Gastroesophageal sphincter (tissue), 4 donors: ENCODE results near the gene PDE8A. TPM values are rescaled to one million over a fixed set of nuclear protein-coding genes. Genes with fewer than 3 reads are reported as not detected.
A peak's percentile ranks its signal among the peaks of the same experiment; 100 is the strongest.

Experiments used
- ATAC-seq: fragments of 150-250 bp; one replicate; pipeline ENCODE4 v1.9.1; 2016; ENCODE audit warnings: mild to moderate bottlenecking, moderate library complexity
- H3K27ac ChIP-seq, 4 donors: fragments of 200-600 bp; sonication (generic) in 3 of 4; 1 replicate in 3 of 4; 2 replicates in 1 of 4; pipeline ENCODE4 v1.5.1; 2016 to 2019
- H3K27me3 ChIP-seq: fragments of 200-600 bp; sonication (generic); one replicate; pipeline ENCODE4 v1.5.1; 2019
- H3K36me3 ChIP-seq, 2 donors: fragments of 200-600 bp; sonication (generic); one replicate each; pipeline ENCODE4 v1.5.1; 2019; ENCODE audit warnings: control low read depth in 1 of 2
- H3K4me1 ChIP-seq, 3 donors: fragments of 200-600 bp; sonication (generic); 1 replicate in 2 of 3; 2 replicates in 1 of 3; pipeline ENCODE4 v1.5.1; 2016 to 2019; ENCODE audit warnings: control low read depth in 2 of 3
- H3K4me3 ChIP-seq, 2 donors: fragments of 200-600 bp; sonication (generic); one replicate each; pipeline ENCODE4 v1.5.1; 2019; ENCODE audit warnings: mild to moderate bottlenecking in 1 of 2, moderate library complexity in 1 of 2
- H3K9me3 ChIP-seq, 3 donors: fragments of 200-600 bp; sonication (generic); one replicate each; pipeline ENCODE4 v1.5.1; 2017 to 2019; ENCODE audit warnings: control low read depth in 2 of 3
- CTCF ChIP-seq, 4 experiments: fragments of 200-600 bp in 2 of 4; fragments of 450-650 bp in 2 of 4; sonication (generic) in 1 of 4; IDR thresholded peaks; one replicate each; pipeline ENCODE4 v1.5.1; 2017 to 2019; ENCODE audit warnings: antibody characterized with exemption in 4 of 4, mild to moderate bottlenecking in 2 of 4, moderate library complexity in 2 of 4
- EP300 ChIP-seq: sonication (generic); formaldehyde crosslinking; IDR thresholded peaks from one replicate; pipeline ENCODE4 v1.6.1; 2017; ENCODE audit warnings: antibody characterized with exemption, mild to moderate bottlenecking
- POLR2A ChIP-seq, 2 donors: fragments of 450-650 bp; IDR thresholded peaks; one replicate each; pipeline ENCODE4 v1.6.1; 2017; ENCODE audit warnings: antibody characterized with exemption in 2 of 2, mild to moderate bottlenecking in 2 of 2, moderate library complexity in 1 of 2
- POLR2AphosphoS5 ChIP-seq: sonication (generic); formaldehyde crosslinking; IDR thresholded peaks from one replicate; pipeline ENCODE4 v1.6.1; 2017; ENCODE audit warnings: antibody characterized with exemption
- WGBS, 2 donors: methylation state at CpG; one replicate each; pipeline ENCODE4 v1.1.5; 2018; ENCODE audit warnings: low coverage in 1 of 2; 5-methylcytosine and 5-hydroxymethylcytosine counted together
- total RNA-seq, 4 donors: library from RNA; depleted of rRNA; stranded (reverse); fragments of >200 nt; gene quantifications; one replicate each; pipeline ENCODE4 v1.1.0, GENCODE V29; 2016

PDE8A gene
- total RNA-seq, 4 donors from 2014 or later = 34.6 to 73.2 (median 56.2) TPM

- WGBS, 2 donors = 63 to 90% methylated on average over 2 of the region's 4 CpGs
- ATAC-seq = no peak
- H3K4me1 ChIP-seq = peaks cover 2 to 75% (median 9%) of the 10 kb centered on the region in 3 donors
Measured at GRCh38 chr15:85002517-85002916, 20.9 kb downstream of the PDE8A start.

DNA sequence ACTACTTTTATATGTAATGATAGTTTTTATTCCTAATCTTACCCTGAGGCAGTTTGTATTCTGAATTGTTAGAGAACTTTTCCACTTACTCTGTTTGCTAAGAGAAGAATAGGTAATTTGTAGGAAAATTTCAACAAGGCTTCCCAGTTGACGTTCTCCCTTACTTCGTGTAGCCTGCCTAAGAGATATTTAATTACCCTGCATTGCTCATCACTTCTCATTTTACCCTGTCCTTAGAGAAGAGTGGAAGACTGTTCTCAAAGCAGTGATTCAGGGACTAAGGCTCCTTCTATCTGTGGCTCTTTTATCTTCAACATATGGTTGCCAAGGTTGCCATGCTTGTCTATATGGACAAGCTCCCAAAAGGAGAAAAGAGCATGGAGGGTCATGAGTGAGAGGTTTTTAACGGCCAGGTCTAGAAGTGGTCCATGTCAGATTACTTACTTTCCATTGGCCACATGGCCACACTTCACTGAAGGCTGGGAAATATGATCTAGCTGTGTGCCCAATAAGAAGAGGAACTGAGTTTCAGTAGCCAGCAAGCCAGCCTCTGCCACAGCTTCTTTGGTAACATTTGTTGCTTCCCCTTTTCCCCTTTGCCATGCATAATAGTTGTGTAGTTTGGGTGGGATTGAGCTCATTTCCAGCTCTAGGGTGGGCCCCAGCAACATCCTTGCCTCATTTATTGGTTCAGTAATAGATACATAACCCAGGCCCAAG, 22.1 kb downstream of the PDE8A start:
- no peak for ATAC-seq

More at GRCh38 chr15:85002517-85002916, 20.9 kb downstream of the PDE8A start:
- Histone ChIP-seq H3K27me3 (no peaks in the 10 kb centered on the region), H3K4me3 (no peak overlapping the region), H3K9me3 (no peaks in the 10 kb centered on the region), H3K36me3 (no peaks in the 10 kb centered on the region), H3K27ac (no peak overlapping the region)
- no peak for TF ChIP-seq CTCF (IDR thresholded peaks at IDR 0.05)
- TF ChIP-seq POLR2AphosphoS5 = no peak
- no peak for TF ChIP-seq EP300
- no peak for TF ChIP-seq POLR2A (IDR thresholded peaks at IDR 0.05)

GRCh38 chr15:85004550-85004949, 22.9 kb downstream of the PDE8A start:
- ATAC-seq = no peak
- TF ChIP-seq CTCF (IDR thresholded peaks at IDR 0.05) = no peak
- TF ChIP-seq POLR2A (IDR thresholded peaks at IDR 0.05) = no peak
- TF ChIP-seq POLR2AphosphoS5 = no peak
- no peak for TF ChIP-seq EP300

More for the DNA sequence above, 22.1 kb downstream of the PDE8A start:
- no peaks in the 10 kb centered on the region for H3K9me3 ChIP-seq
- TF ChIP-seq CTCF (IDR thresholded peaks at IDR 0.05) = no peak
- no peak for TF ChIP-seq POLR2AphosphoS5
- no peaks in the 10 kb centered on the region for H3K27me3 ChIP-seq
- no peaks in the 10 kb centered on the region for H3K36me3 ChIP-seq
- no peak overlapping the region for H3K27ac ChIP-seq
- peaks cover 5 to 88% (median 18%) of the 10 kb centered on the region in 3 donors for H3K4me1 ChIP-seq
- H3K4me3 ChIP-seq = no peak overlapping the region
- WGBS, 2 donors = 81 to 83% methylated on average over 3 of the region's 3 CpGs

DNA sequence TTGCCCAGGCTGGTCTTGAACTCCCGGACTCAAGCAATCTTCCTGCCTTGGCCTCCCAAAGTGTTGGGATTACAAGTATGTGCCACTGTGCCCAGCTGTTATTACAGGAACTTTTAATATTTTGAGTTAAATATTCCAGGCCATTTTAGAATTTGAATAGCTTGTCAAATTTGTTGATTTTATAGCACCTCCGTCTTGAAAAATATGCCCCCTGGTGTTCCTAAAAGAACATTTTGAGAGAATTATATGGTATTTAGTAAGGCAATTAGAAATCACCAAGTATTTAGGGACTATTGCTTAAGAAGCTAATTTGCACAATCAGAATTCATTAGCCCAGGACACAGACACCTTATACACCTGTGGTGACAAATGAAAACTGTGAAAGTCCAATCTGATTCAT, 23.7 kb downstream of the PDE8A start:
- no peak for TF ChIP-seq EP300
- no peak for TF ChIP-seq POLR2AphosphoS5
- TF ChIP-seq CTCF (IDR thresholded peaks at IDR 0.05) = no peak
- no peak for TF ChIP-seq POLR2A (IDR thresholded peaks at IDR 0.05)
- no peaks in the 10 kb centered on the region for H3K27me3 ChIP-seq
- H3K27ac ChIP-seq = no peak overlapping the region
- H3K4me3 ChIP-seq = no peak overlapping the region
- no peaks in the 10 kb centered on the region for H3K9me3 ChIP-seq
- no peak for ATAC-seq
- H3K36me3 ChIP-seq = no peaks in the 10 kb centered on the region
- H3K4me1 ChIP-seq = peaks cover 18 to 91% (median 22%) of the 10 kb centered on the region in 3 donors
- WGBS, 2 donors = 48 to 67% methylated on average over 1 to 2 of the region's 2 CpGs

More at GRCh38 chr15:85004550-85004949, 22.9 kb downstream of the PDE8A start:
- H3K4me1 ChIP-seq = peaks cover 10 to 91% (median 23%) of the 10 kb centered on the region in 3 donors
- H3K27ac ChIP-seq = no peak overlapping the region
- H3K36me3 ChIP-seq = no peaks in the 10 kb centered on the region
- no peaks in the 10 kb centered on the region for H3K9me3 ChIP-seq
- no peak overlapping the region for H3K4me3 ChIP-seq
- no peaks in the 10 kb centered on the region for H3K27me3 ChIP-seq
- WGBS, 2 donors = 85 to 87% methylated on average over 1 to 3 of the region's 3 CpGs

- ATAC-seq = no peak
- no peak overlapping the region for H3K4me3 ChIP-seq
- H3K9me3 ChIP-seq = no peaks in the 10 kb centered on the region
- H3K4me1 ChIP-seq = peaks cover 22 to 91% (median 22%) of the 10 kb centered on the region in 3 donors
- H3K27me3 ChIP-seq = no peaks in the 10 kb centered on the region
- H3K36me3 ChIP-seq = no peaks in the 10 kb centered on the region
- TF ChIP-seq CTCF (IDR thresholded peaks at IDR 0.05) (no peak), POLR2AphosphoS5 (peak; percentile 44)
- H3K27ac ChIP-seq = no peak overlapping the region
- 44 to 55% methylated on average over 4 to 5 of the region's 5 CpGs for WGBS, 2 donors
Measured at GRCh38 chr15:85005746-85006145, 24.1 kb downstream of the PDE8A start.
